Loucy (cell line): ENCODE measurements around the gene STIM1.
"Not testable (repeated sequence)": the region's sequence is repeated elsewhere in the genome, so short reads cannot be mapped to it uniquely, and the experiment has no call there.

ENCODE experiments used
- CTCF ChIP-seq: fragments of 200-600 bp; sonication (generic); conservative IDR thresholded peaks from 2 replicates; pipeline ENCODE4 v1.5.1; 2014; ENCODE audit warnings: mild to moderate bottlenecking, antibody characterized with exemption, low read length
- EZH2phosphoT487 ChIP-seq: fragments of 200-600 bp; IDR thresholded peaks from 2 replicates; pipeline ENCODE4 v1.6.1; 2018; ENCODE audit warnings: antibody characterized with exemption, mild to moderate bottlenecking, moderate library complexity, borderline replicate concordance

- TF ChIP-seq CTCF, EZH2phosphoT487: not testable (repeated sequence)
Observed at GRCh38 chr11:4130219-4130618, 274.8 kb downstream of the STIM1 start.
